Endothelial cell of umbilical vein (primary cell): ENCODE results near the gene INPP5F. TPM values are rescaled to one million over a fixed set of nuclear protein-coding genes. Genes with fewer than 3 reads are reported as not detected.

Source experiments
- BruUV-seq: library from RNA; stranded (reverse); fragments of 400-500 nt; replicated peaks from 2 replicates; lab custom pipeline; 2021; lab: Mats Ljungman, UMichigan
- CTCF ChIA-PET: fragments of 300-600, 350-600 bp; sonication (Branson Sonifier 250); formaldehyde crosslinking; loops from one replicate; lab custom pipeline; 2021; ENCODE audit warnings: antibody characterized with exemption, inconsistent platforms; lab: Charles Lee
- POLR2A ChIA-PET: fragments of 300-600, 350-600 bp; sonication (Branson Sonifier 250); formaldehyde crosslinking; loops from one replicate; lab custom pipeline; 2021; ENCODE audit warnings: antibody characterized with exemption, inconsistent platforms; lab: Charles Lee
- DNase-seq: peaks from one replicate; pipeline ENCODE4 v3.0.0-alpha.2; 2011; ENCODE audit warnings: low read depth, low spot score
- FAIRE-seq: peaks from 2 replicates; lab custom pipeline; 2011; peaks lifted over from hg19 to GRCh38; lab: Jason Lieb, UNC
- H2AFZ ChIP-seq: 2 replicates; pipeline ENCODE4 v1.6.0; 2012; ENCODE audit warnings: low read depth, low read length, control low read depth, inconsistent platforms
- H3K27ac ChIP-seq: 2 replicates; pipeline ENCODE4 v1.5.1; 2011; ENCODE audit warnings: low read depth, mild to moderate bottlenecking, control low read depth, low read length, moderate library complexity; ENCODE audit not compliant: insufficient read depth
- H3K27me3 ChIP-seq, 2 experiments: 2 replicates each; pipeline versions ENCODE4 v1.6.0 to v1.6.1; 2011; ENCODE audit warnings: low read length in 2 of 2, mixed read lengths in 1 of 2; ENCODE audit not compliant: control insufficient read depth in 2 of 2, insufficient read depth in 2 of 2
- H3K36me3 ChIP-seq, 2 experiments: 2 replicates in 1 of 2; 3 replicates in 1 of 2; pipeline ENCODE4 v1.5.1; 2011; ENCODE audit warnings: low read length in 2 of 2, mild to moderate bottlenecking in 1 of 2, moderate library complexity in 1 of 2; ENCODE audit not compliant: control insufficient read depth in 2 of 2, insufficient read depth in 2 of 2; ENCODE audit errors: extremely low read depth in 1 of 2
- H3K4me1 ChIP-seq: 3 replicates; pipeline ENCODE4 v1.5.1; 2011; ENCODE audit warnings: mild to moderate bottlenecking, low read length; ENCODE audit not compliant: control insufficient read depth, insufficient read depth; ENCODE audit errors: extremely low read depth
- H3K4me2 ChIP-seq: 2 replicates; pipeline ENCODE4 v1.6.1; 2011; ENCODE audit warnings: low read length, control low read depth, mixed read lengths; ENCODE audit not compliant: insufficient read depth
- H3K4me3 ChIP-seq, 3 experiments: fragments of 200-600 bp in 1 of 3; sonication (generic), shearing (Covaris generic) in 1 of 3; replicated peaks in 1 of 3; 2 replicates each; pipeline ENCODE4 v1.5.1; 2011 to 2016; ENCODE audit warnings: control low read depth in 3 of 3, low read length in 3 of 3, mild to moderate bottlenecking in 2 of 3, inconsistent platforms in 1 of 3, low read depth in 1 of 3, moderate library complexity in 1 of 3; ENCODE audit not compliant: insufficient read depth in 1 of 3
- H3K79me2 ChIP-seq: 2 replicates; pipeline ENCODE4 v1.6.0; 2012; ENCODE audit warnings: low read length, inconsistent platforms; ENCODE audit not compliant: control insufficient read depth, insufficient read depth
- H3K9ac ChIP-seq: replicated peaks from 2 replicates; pipeline ENCODE3; 2011; ENCODE audit warnings: low read length, control low read depth; ENCODE audit not compliant: insufficient read depth; ENCODE audit errors: extremely low read depth
- H3K9me1 ChIP-seq: replicated peaks from 3 replicates; pipeline ENCODE4 v1.6.0; 2011; ENCODE audit warnings: mild to moderate bottlenecking, low read length; ENCODE audit not compliant: control insufficient read depth, insufficient read depth; ENCODE audit errors: extremely low read depth
- H3K9me3 ChIP-seq: replicated peaks from 2 replicates; pipeline ENCODE4 v1.5.1; 2012; ENCODE audit warnings: low read length, inconsistent platforms; ENCODE audit not compliant: control insufficient read depth, insufficient read depth
- H4K20me1 ChIP-seq: replicated peaks from 2 replicates; pipeline ENCODE3; 2011; ENCODE audit warnings: mild to moderate bottlenecking, low read length; ENCODE audit not compliant: control insufficient read depth, insufficient read depth; ENCODE audit errors: extremely low read depth
- CTCF ChIP-seq, 2 donors: IDR thresholded peaks; 1 replicate in 1 of 2; 2 replicates in 1 of 2; pipeline ENCODE4 v1.5.1; 2011; ENCODE audit warnings: low read length in 2 of 2, mild to moderate bottlenecking in 2 of 2, moderate library complexity in 2 of 2, control low read depth in 1 of 2, inconsistent platforms in 1 of 2, low read depth in 1 of 2; ENCODE audit not compliant: insufficient read depth in 1 of 2; ENCODE audit errors: extremely low read depth in 1 of 2
- EZH2 ChIP-seq: IDR thresholded peaks from 2 replicates; pipeline ENCODE4 v1.6.1; 2012; ENCODE audit warnings: borderline replicate concordance, low read depth, mild to moderate bottlenecking, moderate library complexity, low read length, inconsistent platforms; ENCODE audit not compliant: severe bottlenecking
- FOS ChIP-seq: IDR thresholded peaks from 2 replicates; pipeline ENCODE4 v1.6.1; 2011; ENCODE audit warnings: mild to moderate bottlenecking, low read length, moderate library complexity, borderline replicate concordance; ENCODE audit not compliant: insufficient read depth
- GATA2 ChIP-seq: IDR thresholded peaks from 2 replicates; pipeline ENCODE4 v1.7.0; 2011; ENCODE audit warnings: low read depth, mild to moderate bottlenecking, moderate library complexity, mixed read lengths, low read length; ENCODE audit not compliant: insufficient read length, insufficient read depth
- JUN ChIP-seq: IDR thresholded peaks from 2 replicates; pipeline ENCODE4 v1.6.1; 2011; ENCODE audit warnings: borderline replicate concordance, low read depth; ENCODE audit not compliant: insufficient read length, insufficient read depth
- MAX ChIP-seq: IDR thresholded peaks from 2 replicates; pipeline ENCODE4 v1.6.1; 2011; ENCODE audit not compliant: insufficient read depth, insufficient read length
- MYC ChIP-seq: IDR thresholded peaks from one replicate; pipeline ENCODE4 v1.6.1; 2011; ENCODE audit warnings: mild to moderate bottlenecking, low read depth, low read length
- POLR2A ChIP-seq: IDR thresholded peaks from 2 replicates; pipeline ENCODE4 v1.6.1; 2012; ENCODE audit warnings: low read depth, mild to moderate bottlenecking, control low read depth, low read length
- POLR2AphosphoS5 ChIP-seq: IDR thresholded peaks from 2 replicates; pipeline ENCODE4 v1.6.1; 2012; ENCODE audit warnings: low read depth, mild to moderate bottlenecking, control low read depth, low read length, moderate library complexity; ENCODE audit not compliant: insufficient read depth
- dilution Hi-C: fragments of 300-500 bp; cut with MboI; formaldehyde crosslinking; loops from one replicate; pipeline ENCODE4 v1.15.0; 2019; ENCODE audit warnings: low sequenced_read_pairs; ENCODE audit not compliant: extremely low pct_ligation_motif_present
- intact Hi-C: fragments of 100-400 bp; cut with micrococcal nuclease; formaldehyde crosslinking; loops from one replicate; pipeline ENCODE4 v1.10.0; 2022
- polyA plus RNA-seq, 4 experiments: library from polyadenylated mRNA; depleted of rRNA in 3 of 4; stranded (reverse) in 3 of 4; unstranded in 1 of 4; fragments of >200 nt; gene quantifications; 2 replicates each; pipeline versions ENCODE4 v1.2.1 to v1.2.3, GENCODE V29; 2011 to 2012; ENCODE audit warnings: missing spikeins in 1 of 4
- total RNA-seq: library from RNA; stranded (reverse); gene quantifications from 2 replicates; pipeline ENCODE4 v1.2.3, GENCODE V29; 2021

INPP5F gene
- total and polyA plus RNA-seq, 2 donors (not counting 3 experiments of a cell fraction or from before 2014, with no cell fraction given): 6.1 to 20.3 TPM

- intact Hi-C loops (no loop called here), dilution Hi-C loops (no loop called here)
- no peaks in the 10 kb centered on the region for H3K4me1 ChIP-seq
- no TSS peak for BruUV-seq
- TF ChIP-seq POLR2A: no peak
- CTCF ChIA-PET: interaction anchor here (2.2 kb wide), 1 partner anchor 70 kb away, joined by 8 read pairs; no protein-coding TSS in a partner anchor
- no peaks in the 10 kb centered on the region for H3K9me1 ChIP-seq
- no peaks in the 10 kb centered on the region for H3K79me2 ChIP-seq
- H3K27me3 ChIP-seq: no peaks in the 10 kb centered on the region
- FAIRE-seq: no peak
- no peaks in the 10 kb centered on the region for H4K20me1 ChIP-seq
- POLR2A ChIA-PET: no interaction called here
- H3K27ac ChIP-seq: no peak overlapping the region
- no peak overlapping the region for H3K4me3 ChIP-seq
- no peak overlapping the region for H2AFZ ChIP-seq
- H3K9ac ChIP-seq: no peak overlapping the region
- no peak overlapping the region for H3K4me2 ChIP-seq
- peaks cover 0 to 2% of the 10 kb centered on the region in 2 experiments for H3K36me3 ChIP-seq
- DNase-seq: no peak
- no peaks in the 10 kb centered on the region for H3K9me3 ChIP-seq
These were observed 95.3 kb downstream of the INPP5F start for GRCh38 chr10:119821182-119821581.

- FAIRE-seq (no peak), DNase-seq (no peak)
- ChIA-PET POLR2A (no interaction called here), CTCF (interaction anchor here (1.0 to 2.3 kb wide), 2 partner anchors 14 to 73 kb away, joined by 3 to 9 read pairs; no protein-coding TSS in a partner anchor)
- no peaks in the 10 kb centered on the region for H3K4me1 ChIP-seq
- TF ChIP-seq JUN (no peak), CTCF (IDR thresholded peaks at IDR 0.05; ENCODE audit: extremely low read depth in 1 of 2, insufficient read depth in 1 of 2, low read depth in 1 of 2, low read length in 2 of 2) (no peak), MYC (no peak), GATA2 (no peak), POLR2A (no peak), POLR2AphosphoS5 (no peak), EZH2 (no peak), FOS (no peak), MAX (no peak)
- H2AFZ ChIP-seq: no peak overlapping the region
- no peaks in the 10 kb centered on the region for H3K79me2 ChIP-seq
- H3K9me1 ChIP-seq: no peaks in the 10 kb centered on the region
- H3K27ac ChIP-seq: no peak overlapping the region
- H3K27me3 ChIP-seq: no peaks in the 10 kb centered on the region
- H3K36me3 ChIP-seq: peaks cover 3 to 12% of the 10 kb centered on the region in 2 experiments
- no peak overlapping the region for H3K9ac ChIP-seq
- dilution Hi-C loops (no loop called here), intact Hi-C loops (no loop called here)
- BruUV-seq: no TSS peak
- no peak overlapping the region for H3K4me2 ChIP-seq
- H4K20me1 ChIP-seq: no peaks in the 10 kb centered on the region
- H3K9me3 ChIP-seq: no peaks in the 10 kb centered on the region
- no peak overlapping the region for H3K4me3 ChIP-seq
These were observed 98.4 kb downstream of the INPP5F start for GRCh38 chr10:119824299-119824698.
